Stimulated activated CD8-positive, alpha-beta memory T cell treated with anti-CD3 and anti-CD28 coated beads, Interleukin-4, amount 100 ng/mL, for 48 hours (primary cell): ENCODE measurements around the gene ROR2.
"Not testable (repeated sequence)": the region's sequence is repeated elsewhere in the genome, so short reads cannot be mapped to it uniquely, and the experiment has no call there.

Source experiments
- DNase-seq: peaks from one replicate; pipeline ENCODE4 v3.0.0-alpha.2; 2020

Gene ROR2

GRCh38 chr9:91541734-91542133 lies 408.3 kb downstream of the ROR2 start:
- DNase-seq, result no peak

- DNase-seq, result not testable (repeated sequence)
Observed at GRCh38 chr9:91540506-91540905, 409.5 kb downstream of the ROR2 start.

- DNase-seq, result no peak
Observed at GRCh38 chr9:91536211-91536691, 413.8 kb downstream of the ROR2 start.

- DNase-seq, result no peak
Observed at GRCh38 chr9:91534374-91534773, 415.7 kb downstream of the ROR2 start.

GRCh38 chr9:91533382-91533781 lies 416.6 kb downstream of the ROR2 start:
- DNase-seq, result no peak

GRCh38 chr9:91532325-91532724 lies 417.7 kb downstream of the ROR2 start:
- DNase-seq, result no peak

- DNase-seq, result no peak
Observed at GRCh38 chr9:91530829-91531228, 419.2 kb downstream of the ROR2 start.

GRCh38 chr9:91522481-91522880 lies 427.5 kb downstream of the ROR2 start:
- no peak for DNase-seq

- no peak for DNase-seq
Observed at GRCh38 chr9:91519520-91520277, 430.3 kb downstream of the ROR2 start.

GRCh38 chr9:91518462-91518861 lies 431.6 kb downstream of the ROR2 start:
- DNase-seq, result no peak

- no peak for DNase-seq
Observed at GRCh38 chr9:91517801-91518200, 432.2 kb downstream of the ROR2 start.

GRCh38 chr9:91517332-91517731 lies 432.7 kb downstream of the ROR2 start:
- not testable (repeated sequence) for DNase-seq

- no peak for DNase-seq
Observed at GRCh38 chr9:91516777-91517176, 433.3 kb downstream of the ROR2 start.

GRCh38 chr9:91516081-91516480 lies 433.9 kb downstream of the ROR2 start:
- no peak for DNase-seq

- DNase-seq, result peak; percentile 48
Observed at GRCh38 chr9:91515074-91515687, 434.8 kb downstream of the ROR2 start.
